Renal cortex interstitium (tissue), 15 donors: ENCODE data around the gene TTK. TPM values are rescaled to one million over a fixed set of nuclear protein-coding genes. Genes with fewer than 3 reads are reported as not detected.
A peak's percentile ranks its signal among the peaks of the same experiment; 100 is the strongest.

Experiments
- DNase-seq, 11 donors: peaks; one replicate each; pipeline ENCODE4 v3.0.0-alpha.2; 2013; ENCODE audit warnings: low read depth in 9 of 11, low spot score in 4 of 11; ENCODE audit errors: extremely low read depth in 1 of 11
- long read RNA-seq, 16 experiments: transcript quantifications; one replicate each; lab custom pipeline, GENCODE V29; 2026
- polyA plus RNA-seq, 3 donors: library from polyadenylated mRNA; unstranded; fragments of 120-200 nt; gene quantifications; one replicate each; pipeline ENCODE4 v1.2.1, GENCODE V29; 2013; ENCODE audit not compliant: insufficient read length in 3 of 3

The TTK gene
- 10 to 100 TPM; 16.1 to 30.6 (median 23.4) TPM for polyA plus RNA-seq
- long read RNA-seq, donor 1, partial matches to known transcripts, result 0 of 1 reads
- long read RNA-seq, donor 1, other reads (novel, unspliced or antisense), result 0 of 1 reads
- long read RNA-seq, donor 2, partial matches to known transcripts, result 0 of 1 reads
- long read RNA-seq, donor 2, other reads (novel, unspliced or antisense), result 0 of 1 reads
- long read RNA-seq, donor 3, partial matches to known transcripts, result 0 of 2 reads
- long read RNA-seq, donor 3, other reads (novel, unspliced or antisense), result 0 of 2 reads
- long read RNA-seq, donor 4, partial matches to known transcripts, result 0 of 1 reads
- long read RNA-seq, donor 4, other reads (novel, unspliced or antisense), result 0 of 1 reads
- long read RNA-seq, donor 5, result 0 reads
- long read RNA-seq, donor 6, result 0 reads
- long read RNA-seq, donor 7, partial matches to known transcripts, result 0 of 1 reads
- long read RNA-seq, donor 7, other reads (novel, unspliced or antisense), result 0 of 1 reads
- long read RNA-seq, donor 8, result 0 reads
- long read RNA-seq, donor 9, result 0 reads
- long read RNA-seq, donor 10, result 0 reads
- long read RNA-seq, donor 11, result 0 reads
- long read RNA-seq, donor 12, partial matches to known transcripts, result 0 of 1 reads
- long read RNA-seq, donor 12, other reads (novel, unspliced or antisense), result 0 of 1 reads
- long read RNA-seq, donor 13, result 0 reads
- long read RNA-seq, donor 14, partial matches to known transcripts, result 0 of 1 reads
- long read RNA-seq, donor 14, other reads (novel, unspliced or antisense), result 0 of 1 reads
- long read RNA-seq, donor 15, result 0 reads
- long read RNA-seq, donor 16, partial matches to known transcripts, result 0 of 5 reads
- long read RNA-seq, donor 16, other reads (novel, unspliced or antisense), result 0 of 5 reads

GRCh38 chr6:80004173-80005072, at the start of gene TTK:
TTK (plus strand) TSS chr6:80004649; CDS start chr6:80005844, 1,195 bp downstream.
- peak; percentile 80 to 93 (median 87) for DNase-seq

DNA sequence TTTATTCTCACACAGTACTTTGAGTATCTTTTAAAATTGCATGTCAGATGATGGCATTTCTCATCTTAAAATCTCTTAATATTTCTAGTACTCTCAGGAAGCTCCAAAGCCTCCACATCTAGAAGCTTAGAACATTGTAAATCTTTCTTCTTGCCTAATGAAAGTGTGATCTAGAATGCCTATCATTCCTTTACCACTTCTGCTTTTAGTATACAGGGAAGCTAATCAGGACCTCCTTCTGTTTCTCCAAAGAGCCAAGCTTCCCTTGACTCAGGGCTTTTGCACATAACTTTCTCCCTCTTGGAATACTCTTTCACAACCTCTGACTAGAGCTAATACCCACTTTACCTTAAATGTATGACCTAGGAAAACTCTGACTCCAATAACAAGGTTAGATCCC, 49.6 kb upstream of the TTK start:
- DNase-seq, result no peak

- DNase-seq, result no peak
Observed at GRCh38 chr6:79964607-79965081, 39.8 kb upstream of the TTK start.

DNA sequence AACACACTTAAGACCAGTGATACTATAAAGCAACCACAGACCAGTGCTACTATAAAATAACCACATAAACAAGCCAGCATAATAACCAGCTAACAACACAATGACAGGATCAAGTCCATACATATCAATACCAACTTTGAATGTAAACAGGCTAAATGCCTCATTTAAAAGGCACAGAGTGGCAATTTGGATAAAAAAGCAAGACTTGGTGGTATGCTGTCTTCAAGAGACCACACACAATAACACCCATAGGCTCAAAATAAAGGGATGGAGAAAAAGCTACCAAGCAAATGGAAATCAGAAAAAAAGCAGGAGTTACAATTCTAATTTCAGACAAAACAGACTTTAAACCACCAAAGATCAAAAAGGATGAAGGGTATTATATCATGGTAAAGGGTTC, 37.3 kb upstream of the TTK start:
- DNase-seq, result no peak

DNA sequence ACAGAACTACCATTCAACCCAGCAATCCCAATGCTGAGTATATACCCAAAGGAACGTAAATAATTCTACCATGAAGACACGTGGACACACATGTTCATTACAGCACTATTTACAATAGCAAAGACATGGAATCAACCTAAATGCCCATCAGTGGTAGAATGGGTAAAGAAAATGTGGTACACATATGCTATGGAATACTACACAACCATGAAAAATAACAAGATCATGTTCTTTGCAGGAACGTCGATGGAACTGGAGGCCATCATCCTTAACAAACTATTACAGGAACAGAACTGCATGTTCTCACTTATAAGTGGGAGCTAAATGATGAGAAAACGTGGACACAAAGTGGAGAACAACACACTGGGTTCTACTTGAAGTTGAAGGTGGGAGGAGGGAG, 34.7 kb upstream of the TTK start:
- DNase-seq, result no peak

- DNase-seq, result no peak
Observed at GRCh38 chr6:79971193-79971592, 33.3 kb upstream of the TTK start.

GRCh38 chr6:79981652-79982051, 22.8 kb upstream of the TTK start:
- DNase-seq, result no peak

DNA sequence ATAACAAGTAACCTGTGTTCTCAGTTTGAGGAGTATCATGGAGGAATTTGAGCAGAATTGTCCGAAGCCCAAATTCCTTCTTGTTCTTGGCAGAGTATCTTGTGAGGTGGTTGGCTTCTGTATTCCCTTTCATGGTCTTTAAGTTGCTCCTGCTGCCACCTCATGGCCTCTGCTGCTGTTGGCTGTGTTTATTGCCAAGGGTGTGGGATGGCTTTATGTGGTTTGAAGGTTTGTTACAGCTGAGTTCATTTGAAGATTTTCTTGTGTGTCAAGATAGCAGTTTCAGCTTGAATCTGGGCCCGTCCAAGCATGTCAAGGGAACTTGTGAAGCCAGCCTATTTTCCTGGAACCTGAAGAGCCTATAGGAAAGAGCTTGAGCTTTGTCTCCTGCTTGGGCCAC, 20.2 kb upstream of the TTK start:
- DNase-seq, result peak in 1 of 11 donors; percentile 15

- no peak for DNase-seq
Observed at GRCh38 chr6:79985128-79985527, 19.3 kb upstream of the TTK start.

GRCh38 chr6:79989641-79990040, 14.8 kb upstream of the TTK start:
- no peak for DNase-seq

DNA sequence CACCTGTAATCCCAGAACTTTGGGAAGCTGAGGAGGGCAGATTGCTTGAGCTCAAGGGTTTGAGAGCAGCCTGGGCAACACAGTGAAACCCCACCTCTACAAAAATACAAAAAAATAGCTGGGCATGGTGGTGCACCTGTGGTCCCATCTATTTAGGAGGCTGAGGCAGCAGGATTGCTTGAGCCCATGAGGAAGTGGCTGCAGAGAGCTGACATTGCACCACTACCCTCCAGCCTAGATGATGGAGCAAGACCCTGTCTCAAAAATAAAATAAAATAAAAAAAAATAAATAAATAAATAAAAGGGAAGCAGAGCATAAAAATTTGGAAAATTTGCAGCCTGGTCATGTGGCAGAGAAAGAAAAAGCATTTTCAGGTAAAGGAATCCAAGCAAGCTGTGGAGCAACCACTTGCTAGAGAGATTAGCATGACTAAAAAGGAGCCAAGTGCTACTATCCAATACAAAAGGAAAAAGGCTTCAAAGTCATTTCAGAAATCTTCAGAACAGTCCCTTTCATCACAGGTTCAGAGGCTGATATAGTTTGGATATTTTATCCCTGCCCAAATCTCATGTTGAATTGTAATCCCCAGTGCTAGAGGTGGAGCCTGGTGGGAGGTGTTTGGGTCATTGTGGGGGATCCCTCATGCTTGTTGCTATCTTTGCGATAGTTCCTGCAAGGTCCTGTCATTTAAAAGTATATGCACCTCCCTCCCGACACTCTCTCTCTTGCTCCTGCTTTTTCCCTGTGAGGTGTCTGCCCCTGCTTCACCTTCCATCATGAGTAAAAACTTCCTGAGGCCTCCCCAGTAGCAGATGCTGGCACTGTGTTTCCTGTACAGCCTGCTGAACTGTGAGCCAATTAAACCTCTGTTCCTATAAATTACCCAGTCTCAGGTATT, 11.2 kb upstream of the TTK start:
- no peak for DNase-seq

GRCh38 chr6:79993911-79994309, 10.5 kb upstream of the TTK start:
- DNase-seq, result no peak

DNA sequence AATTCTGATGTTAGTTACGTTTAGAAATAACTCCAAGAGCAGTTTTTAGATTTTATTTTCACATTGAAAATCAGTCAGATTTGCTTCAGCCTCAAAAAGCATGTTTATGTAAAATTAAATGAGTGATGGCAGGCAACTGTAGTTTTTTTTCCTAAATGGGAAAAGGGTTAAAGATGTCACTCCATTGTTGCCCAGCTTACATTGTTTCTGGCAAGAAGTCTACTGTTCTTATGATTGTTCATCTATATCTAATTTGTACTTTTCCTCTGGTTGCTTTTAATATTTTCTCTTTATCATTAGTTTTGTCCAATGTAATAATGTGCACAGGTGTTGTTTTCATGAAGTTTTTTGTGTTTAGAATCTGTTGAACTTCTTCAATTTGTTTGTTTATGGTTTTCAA, 6.7 kb upstream of the TTK start:
- no peak for DNase-seq

DNA sequence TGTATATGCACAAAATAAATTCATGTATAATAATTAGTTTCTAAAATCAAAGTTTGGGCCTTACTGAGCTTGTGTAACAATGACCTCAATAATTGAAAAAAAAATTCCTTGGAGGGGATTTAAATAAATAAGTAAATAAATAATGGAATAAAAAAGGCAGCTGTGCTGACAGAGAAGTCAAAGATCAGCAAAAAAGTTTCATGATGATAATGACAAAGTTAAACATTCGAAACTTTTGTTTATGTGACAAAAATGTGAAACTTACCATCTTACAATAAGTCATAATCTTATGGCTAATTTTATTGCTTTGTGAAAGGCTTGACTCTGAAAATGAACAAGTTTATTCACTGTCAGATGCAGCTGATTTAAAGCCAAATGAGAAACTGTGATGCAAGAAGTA, 3.1 kb upstream of the TTK start:
- no peak for DNase-seq

- peak in 2 of 11 donors; percentile 20 to 31 for DNase-seq
Observed at GRCh38 chr6:80003826-80004172, 650 bp upstream of the TTK start.

- DNase-seq, result no peak
Observed at GRCh38 chr6:80005406-80005805, 957 bp downstream of the TTK start.

DNA sequence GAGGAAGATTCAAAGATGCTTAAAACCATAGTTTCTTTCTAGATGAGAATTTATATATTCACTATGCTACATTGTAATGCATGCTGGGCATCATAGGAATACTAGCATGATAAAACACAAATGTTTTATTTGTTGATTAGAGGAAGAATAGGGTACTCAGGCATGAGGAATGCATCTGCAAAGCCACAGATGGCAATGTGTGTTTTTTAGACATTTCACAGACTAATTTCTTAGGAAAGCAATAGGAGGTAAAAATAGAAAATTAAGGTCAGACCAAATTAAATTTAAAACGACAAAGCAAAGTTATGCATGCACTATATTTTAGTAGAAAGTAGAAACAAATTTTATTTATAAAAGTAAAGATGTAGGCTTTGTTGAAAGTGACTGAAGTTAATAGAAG, 2.1 kb downstream of the TTK start:
- no peak for DNase-seq

GRCh38 chr6:80009531-80009930, 5.1 kb downstream of the TTK start:
- no peak for DNase-seq
